NCI-H187 (cell line): Measurements from ENCODE around the gene LRRC8E.

Experiments used
- DNase-seq, 2 experiments: peaks; one replicate each; lab custom pipeline; 2025; lab: John Stamatoyannopoulos, UW

Gene LRRC8E

DNA sequence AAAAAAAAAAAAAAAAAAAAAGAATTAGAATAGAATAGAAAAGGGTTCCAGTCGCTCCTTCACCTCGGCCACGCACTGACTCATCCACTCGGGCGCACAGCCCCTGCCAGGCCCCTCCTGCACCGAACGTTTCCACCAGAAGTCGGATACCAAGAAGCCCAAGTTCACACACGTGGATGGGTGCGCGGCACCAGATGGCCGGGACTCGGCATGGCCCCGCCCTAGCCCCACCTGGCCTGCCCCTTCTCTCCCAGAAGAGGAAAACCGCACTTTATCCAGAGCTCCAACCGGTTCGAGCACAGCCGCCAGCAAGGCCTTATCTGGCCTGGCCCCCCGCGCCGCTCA lies 20.0 kb upstream of the LRRC8E start:
- no peak for DNase-seq

DNA sequence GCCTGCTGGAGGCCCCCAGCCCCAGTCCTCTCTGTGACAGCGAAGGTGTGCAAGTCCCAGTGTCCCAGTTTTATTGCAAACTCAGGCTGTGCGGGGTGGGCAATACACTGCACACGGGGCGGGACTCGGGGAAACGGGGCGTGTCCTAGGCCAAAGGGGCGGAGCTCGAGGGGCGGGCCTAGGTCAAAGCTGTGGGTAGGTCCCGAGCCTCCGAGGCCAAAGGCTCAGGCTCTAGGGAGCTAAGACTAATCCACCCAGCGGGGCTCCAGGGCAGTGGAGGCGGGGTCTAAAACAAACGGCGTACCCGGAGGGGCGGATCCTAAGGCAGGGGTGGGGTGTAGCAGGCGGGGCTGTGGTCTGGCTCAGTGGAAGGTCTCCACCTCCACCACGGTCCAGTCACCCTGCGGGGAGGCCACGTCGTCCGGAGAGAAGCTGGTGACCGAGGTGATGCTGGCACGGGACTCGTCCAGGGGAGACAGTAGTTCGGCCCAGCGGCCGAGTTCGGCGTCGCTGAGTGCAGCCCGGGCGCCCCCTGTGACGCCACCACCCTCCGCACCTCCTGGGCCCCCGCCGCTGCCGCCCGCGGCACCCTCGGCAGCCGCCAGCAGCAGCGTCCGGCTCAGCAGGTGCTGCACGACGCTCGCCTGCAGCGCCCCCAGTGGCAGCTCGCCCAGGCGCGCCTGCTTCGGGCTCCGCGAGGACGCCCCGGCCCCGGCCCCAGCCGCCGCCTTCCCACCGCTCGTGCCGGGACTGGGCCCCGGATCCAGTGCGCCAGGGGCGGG lies 19.4 kb upstream of the LRRC8E start:
- peak; percentile 25 to 43 for DNase-seq

DNA sequence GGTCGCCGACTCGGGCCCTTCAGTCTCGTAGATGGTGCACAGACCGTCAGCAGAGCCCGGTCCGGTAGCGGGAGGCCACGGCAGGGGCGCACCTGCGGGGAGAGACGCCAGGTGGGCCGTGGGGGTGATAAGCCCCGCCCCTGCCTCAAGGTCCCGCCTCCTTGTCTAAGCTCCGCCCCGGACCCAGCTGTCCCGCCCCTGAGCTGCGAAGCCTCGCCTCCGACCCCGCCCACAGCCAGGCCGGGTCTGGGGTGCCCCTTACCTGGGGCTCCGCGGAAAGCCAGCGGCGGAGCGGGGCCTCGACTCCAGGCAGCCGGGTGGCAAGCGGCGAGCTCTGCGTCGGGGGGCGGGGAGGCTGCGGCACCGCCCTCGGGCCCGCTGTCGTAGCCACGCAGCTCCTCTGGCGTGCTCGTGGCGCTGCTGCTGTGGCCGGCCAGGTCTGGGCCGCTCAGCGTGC lies 18.8 kb upstream of the LRRC8E start:
- peak in 1 of 2 experiments; percentile 35 for DNase-seq

DNA sequence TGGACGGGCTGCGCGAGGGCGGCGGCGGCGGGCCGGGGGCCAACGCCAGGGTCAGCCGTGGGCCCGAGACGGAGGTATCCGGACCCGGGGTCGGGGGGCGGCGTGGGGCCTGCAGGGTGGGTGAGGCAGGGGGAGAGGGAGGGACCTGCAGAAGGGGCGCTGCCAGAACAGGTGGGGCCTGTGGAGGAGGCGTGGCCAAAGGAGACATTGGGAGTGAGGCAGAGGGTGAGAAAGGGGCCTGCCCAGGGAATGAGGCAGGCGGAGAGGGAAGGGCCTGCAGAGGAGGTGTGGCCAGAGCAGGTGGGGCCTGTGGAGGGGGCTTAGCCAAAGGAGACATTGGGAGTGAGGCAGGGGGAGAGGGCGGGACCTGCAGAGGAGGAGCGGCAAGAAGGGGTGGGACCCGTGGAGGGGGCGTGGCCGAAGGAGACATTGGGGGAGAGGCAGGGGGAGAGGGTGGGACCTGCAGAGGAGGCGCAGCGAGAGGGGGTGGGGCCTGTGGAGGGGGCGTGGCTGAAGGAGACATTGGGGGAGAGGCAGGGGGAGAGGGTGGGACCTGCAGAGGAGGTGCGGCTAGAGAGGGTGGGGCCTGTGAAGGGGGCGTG lies 18.3 kb upstream of the LRRC8E start:
- DNase-seq, result peak; percentile 12 to 47

GRCh38 chr19:7870571-7871436 lies 17.5 kb upstream of the LRRC8E start:
- peak; percentile 5 to 41 for DNase-seq

DNA sequence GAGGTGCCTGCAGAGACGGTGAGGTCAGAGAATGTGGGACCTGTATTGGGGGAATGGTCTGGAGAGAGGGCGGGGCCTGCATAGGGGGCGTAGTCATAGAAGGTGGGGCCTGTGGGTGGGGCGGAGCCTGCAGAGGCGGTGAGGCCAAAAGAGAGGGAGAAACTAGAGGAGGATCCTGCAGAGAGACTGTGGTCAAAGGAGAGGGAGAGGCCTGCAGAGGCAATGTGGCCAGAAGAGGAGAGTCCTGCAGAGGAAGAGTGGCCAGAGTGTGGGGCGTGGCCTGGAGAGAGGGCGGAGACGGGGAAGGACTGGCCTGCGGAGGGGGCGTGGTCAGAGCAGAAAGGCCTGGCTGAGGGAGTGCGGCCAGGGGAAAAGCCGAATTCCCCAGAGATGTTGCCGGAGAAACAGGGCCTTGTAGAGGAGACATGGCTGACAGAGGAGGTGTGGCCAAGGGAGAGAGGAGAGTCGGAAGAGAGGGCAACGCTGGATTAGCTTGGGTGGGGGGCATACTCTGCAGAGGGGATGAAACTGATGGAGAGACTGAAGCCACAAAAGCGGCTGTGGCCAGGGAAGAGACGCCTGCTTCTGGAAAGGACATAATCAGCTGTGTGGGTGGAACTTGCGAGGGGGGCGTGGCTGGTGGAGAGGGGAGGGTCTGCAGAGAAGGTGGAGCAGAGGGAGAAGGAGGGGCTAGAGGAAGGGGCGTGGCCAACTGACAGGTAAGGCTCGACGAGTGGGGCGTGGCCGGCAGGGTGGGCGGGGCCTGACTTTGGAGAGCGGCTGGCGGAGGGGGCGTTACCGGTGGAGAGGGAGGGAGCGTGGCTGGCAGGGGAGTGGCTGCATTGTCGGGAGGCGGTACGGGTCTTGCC lies 16.6 kb upstream of the LRRC8E start:
- peak; percentile 88 to 91 for DNase-seq

DNA sequence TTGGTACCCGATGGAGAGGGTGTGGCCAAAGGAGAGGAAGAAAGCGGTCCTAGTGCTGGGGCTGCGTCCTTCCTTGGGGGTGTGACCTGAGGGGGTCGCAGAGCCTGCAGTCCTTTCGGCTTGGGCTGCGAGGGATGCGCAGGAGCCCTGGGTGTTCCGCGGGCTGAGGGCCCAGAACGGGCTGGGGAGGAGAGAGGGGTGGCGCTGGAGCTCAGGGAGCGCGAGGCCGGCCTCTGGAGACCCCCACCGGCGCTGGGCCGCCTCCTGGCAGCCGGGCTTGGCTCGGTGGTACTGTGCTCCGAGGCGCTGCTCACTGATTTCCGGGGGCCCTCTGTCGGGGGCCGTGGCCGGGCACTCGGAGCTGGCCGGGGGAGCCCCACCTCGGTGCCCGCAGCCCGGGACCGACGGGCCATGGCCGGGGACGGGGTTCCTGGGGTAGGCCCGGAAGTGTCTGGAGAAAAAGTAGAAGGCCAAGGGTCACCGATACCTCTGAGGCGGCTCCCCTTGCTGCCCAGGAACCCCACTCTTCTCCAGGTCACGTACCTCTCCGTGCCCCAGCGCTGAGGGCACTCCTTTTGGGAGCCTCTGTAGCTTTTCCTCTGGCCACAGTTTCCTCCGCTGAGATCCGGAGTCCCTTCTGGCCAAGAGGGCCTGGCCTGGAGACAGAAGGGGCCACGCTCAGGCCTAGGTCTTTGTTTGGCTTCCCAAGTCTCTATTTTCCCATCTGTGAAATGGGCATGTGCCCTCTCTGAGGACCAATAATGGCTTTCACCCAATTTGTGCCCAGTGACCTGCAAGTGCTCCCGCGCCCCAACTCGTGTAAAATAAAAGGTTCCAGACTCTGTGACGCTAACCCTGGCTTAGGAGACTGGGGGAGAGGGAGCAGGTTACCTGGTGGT lies 15.8 kb upstream of the LRRC8E start:
- no peak for DNase-seq

GRCh38 chr19:7873304-7874075 lies 14.8 kb upstream of the LRRC8E start:
- no peak for DNase-seq

DNA sequence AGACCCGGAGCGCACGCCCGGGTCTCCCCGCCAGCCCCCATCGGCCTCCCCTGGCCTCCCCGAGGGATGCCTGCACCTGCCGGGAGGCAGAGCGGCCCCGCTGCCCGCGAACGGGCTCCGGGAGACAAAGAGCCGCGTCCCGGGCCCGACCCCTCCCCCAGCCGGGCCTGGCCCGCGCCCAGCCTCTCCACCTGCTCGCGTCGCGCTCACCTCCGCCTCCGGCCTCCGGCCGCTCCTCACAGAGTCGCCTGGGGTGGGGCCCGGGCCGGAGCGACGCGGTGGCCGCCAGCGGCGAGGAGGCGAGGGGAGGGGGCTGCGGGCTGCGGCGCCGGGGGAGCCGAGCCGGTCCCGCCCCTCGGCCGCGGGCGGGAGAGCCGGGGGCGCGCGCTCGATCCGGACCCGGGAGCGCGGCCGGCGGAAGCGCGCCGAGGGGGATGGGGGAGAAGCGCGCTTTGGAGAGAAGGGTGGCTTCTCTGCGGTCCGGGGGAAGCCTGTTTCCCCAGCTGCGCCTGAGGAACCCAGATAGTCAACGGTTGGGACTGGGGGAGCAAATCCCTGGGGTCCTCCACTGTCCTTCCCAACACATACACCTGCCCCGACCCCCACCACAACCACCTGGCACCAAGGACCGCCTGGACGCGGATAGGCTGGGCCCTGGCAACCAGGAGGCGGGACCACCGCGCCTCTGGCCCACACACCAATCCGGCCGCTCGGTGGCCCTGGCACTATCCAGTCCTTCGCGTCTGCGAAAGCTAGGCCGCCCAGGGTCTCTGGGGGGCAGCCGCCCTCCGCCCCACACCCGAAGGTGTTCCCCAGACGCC lies 14.0 kb upstream of the LRRC8E start, which contains the start of gene PRR36:
Gene PRR36, minus strand, starts transcription at position 315 of the 821 bp plus-strand sequence. CDS start 701 bp downstream, outside the sequence.
- peak; percentile 63 to 67 for DNase-seq

DNA sequence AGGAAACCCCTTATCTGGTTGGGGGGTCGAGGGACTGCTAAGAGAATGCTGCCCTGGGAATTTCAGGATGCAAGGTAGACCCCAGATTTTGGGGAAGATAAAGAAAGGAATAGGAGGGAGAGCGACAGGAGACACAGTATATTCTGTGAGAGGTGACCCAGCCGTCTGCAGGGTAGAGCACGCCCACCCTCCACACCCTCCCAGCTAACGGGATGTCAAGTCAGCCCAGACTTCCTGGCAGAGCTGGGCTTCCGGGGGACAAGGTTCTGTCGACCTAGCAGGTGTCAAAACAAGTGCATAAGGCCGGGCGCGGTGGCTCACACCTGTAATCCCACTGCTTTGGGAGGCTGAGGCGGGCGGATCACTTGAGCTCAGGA lies 13.4 kb upstream of the LRRC8E start:
- DNase-seq, result no peak

DNA sequence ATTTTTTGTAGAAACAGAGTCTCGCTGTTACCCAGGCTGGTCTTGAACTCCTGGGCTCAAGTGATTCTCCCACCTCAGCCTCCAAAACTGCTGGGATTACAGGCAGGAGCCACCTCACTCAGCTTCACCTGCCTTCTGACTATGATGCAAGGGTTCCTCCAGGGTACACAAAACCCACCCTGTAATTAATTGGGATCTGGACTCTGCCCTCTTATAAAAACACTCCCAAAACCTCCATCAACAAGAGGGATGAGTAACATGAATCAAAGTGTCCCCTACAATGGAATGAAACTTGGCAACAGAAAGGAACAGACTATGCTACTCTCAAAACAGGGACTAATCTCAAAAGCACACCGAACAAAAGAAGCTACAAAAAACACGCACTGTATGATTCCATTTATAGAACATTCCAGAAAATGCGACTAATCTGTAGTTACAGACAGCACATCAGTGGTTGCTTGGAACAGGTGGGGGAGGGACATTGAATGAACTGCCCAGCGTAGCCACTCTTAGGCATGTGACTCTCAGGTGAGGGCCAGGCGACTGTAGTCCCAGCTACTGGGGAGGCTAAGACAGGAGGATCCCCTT lies 11.0 kb upstream of the LRRC8E start:
- no peak for DNase-seq

DNA sequence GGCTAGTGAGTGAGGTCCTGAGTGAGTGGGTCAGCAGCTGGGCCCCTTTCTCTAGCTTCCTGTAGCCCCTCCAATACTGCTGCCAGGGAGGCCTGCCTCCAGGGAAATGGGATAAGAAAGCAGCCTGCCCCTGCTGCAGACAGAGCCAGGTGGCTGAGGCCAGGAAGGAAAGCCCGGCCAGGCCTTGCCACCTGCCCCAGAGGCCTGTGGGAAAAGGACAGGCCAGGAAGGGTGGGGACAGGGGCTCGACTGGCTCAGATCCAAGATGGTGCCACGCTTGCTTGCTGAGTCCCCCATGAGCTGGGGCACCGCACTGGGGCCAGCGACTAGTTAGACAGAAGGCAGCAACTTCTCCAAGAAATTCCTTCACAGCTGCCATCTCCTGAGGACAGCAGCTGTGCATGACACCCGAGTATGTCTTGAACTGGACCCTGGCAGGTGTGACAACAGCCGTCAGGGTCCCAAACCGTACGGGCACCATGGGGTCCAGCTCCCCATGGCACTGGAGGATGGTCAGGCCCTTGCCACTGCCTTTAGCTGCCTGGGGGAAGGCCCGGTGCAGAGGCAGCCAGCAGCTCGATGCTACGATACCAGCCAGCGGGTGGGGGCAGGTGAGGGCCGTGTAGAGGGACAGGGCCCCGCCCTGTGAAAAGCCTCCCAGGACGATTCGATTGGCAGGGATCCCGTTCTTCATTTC lies 9.1 kb upstream of the LRRC8E start:
- DNase-seq, result no peak

DNA sequence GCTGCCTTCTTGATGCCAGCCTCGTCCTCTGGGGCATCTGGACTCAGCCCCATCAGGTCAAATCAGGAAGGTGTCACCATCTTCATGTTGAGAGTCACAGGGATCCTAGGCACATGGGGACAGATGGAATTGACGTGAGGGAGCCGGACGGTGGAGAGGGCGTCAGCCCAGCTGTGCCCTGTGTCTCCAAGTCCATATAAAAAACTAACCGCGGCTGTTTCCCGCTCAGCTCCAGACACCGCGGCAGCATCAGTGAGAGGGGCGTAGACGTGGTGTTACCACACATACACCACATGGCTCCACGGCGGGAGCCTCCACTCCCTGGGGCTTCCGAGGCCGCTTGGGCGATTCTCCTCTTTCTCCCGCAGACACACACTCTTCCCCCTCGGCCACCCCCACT lies 8.5 kb upstream of the LRRC8E start:
- no peak for DNase-seq

DNA sequence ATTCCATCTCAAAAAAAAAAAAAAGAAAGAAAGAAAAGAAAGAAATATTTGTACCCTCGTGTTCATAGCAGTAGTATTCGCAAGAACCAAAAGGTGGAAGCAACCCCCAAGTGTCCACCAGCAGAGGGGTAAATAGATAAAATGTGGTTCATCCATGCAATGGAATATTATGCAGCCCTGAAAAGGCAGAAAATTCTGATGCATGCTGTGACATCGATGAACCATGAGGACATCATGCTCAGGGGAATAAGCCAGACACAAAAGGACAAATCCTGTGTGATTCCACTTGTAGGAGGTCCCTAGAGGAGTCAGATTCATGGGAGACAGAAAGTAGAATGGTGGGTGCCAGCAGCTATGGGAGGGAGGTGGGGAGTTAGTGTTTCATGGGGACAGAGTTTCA lies 6.4 kb upstream of the LRRC8E start:
- no peak for DNase-seq

DNA sequence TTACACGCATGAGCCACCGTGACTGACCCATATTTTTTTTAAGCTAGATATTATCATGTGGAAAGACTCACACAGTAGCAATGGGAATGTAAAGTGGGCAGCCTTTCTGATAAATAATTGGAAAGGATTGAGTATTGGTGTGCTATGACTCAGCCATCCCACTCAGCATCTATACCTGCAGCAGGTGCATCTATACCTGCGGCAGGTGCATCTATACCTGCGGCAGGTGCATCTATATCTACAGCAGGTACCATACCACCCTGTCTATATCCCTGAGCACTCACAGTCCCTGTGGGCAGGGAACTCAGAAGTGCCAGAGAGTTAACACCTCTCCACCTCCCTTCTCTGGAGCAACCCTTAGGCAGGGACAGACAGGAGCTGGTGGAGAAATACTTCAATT lies 5.2 kb upstream of the LRRC8E start:
- no peak for DNase-seq

DNA sequence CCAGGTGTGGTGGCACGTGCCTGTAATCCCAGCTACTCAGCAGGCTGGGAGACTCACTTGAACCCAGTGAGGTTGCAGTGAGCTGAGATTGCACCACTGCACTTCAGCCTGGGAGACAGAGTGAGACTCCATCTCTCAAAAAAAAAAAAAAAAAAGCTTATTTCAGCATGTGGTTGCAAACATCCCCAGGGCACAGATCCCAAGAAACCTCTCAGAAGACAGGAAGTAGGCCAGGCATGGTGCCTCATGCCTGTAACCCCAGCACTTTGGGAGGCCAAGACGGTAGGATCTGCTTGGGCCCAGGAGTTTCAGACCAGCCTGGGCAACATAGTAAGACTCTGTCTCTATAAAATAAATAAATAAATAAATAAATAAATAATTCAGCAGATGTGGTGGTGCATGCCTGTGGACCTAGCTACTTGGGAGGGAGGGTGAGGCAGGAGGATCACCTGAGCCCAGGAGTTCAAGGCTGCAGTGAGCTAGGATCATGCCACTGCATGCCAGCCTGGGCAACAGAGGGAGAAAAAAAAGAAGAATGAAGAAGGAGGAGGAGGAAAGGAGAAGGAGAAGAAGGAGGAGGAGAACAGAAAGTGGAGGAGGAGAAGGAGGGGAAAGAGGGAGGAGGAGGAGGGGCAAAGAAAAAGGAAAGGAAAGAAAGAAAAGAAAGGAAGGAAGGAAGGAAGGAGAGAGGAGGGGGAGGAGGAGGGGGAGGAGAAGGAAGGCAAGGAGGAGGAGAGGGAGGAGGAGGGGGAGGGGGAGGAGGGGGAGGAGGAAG lies 4.3 kb upstream of the LRRC8E start:
- DNase-seq, result no peak

GRCh38 chr19:7885818-7886217 lies 2.5 kb upstream of the LRRC8E start:
- DNase-seq, result no peak
